Neural cell (in vitro differentiated cells): ENCODE measurements around the gene UBE3B. TPM values are rescaled to one million over a fixed set of nuclear protein-coding genes. Genes with fewer than 3 reads are reported as not detected.

ENCODE experiments used
- H2AFZ ChIP-seq: fragments of 200-600, 300-800 bp; sonication (generic), shearing (Covaris generic); 2 replicates; pipeline ENCODE4 v1.6.0; 2014; ENCODE audit warnings: low read depth, mild to moderate bottlenecking, antibody characterized with exemption, low read length, moderate library complexity
- H3F3A ChIP-seq: fragments of 200-600 bp; shearing (Covaris generic); 2 replicates; pipeline ENCODE4 v1.6.1; 2016; ENCODE audit warnings: mild to moderate bottlenecking, moderate library complexity, mixed read lengths, antibody characterized with exemption, low read length; ENCODE audit not compliant: insufficient read depth, poor library complexity, severe bottlenecking
- H3K27ac ChIP-seq: fragments of 200-600, 300-800 bp; sonication (generic), shearing (Covaris generic); 2 replicates; pipeline ENCODE4 v1.5.1; 2014; ENCODE audit warnings: mild to moderate bottlenecking, low read length, moderate library complexity
- H3K27me3 ChIP-seq: fragments of 300-800, 200-600 bp; sonication (generic), shearing (Covaris generic); 2 replicates; pipeline ENCODE4 v1.6.0; 2014; ENCODE audit warnings: mild to moderate bottlenecking, low read depth, low read length, moderate library complexity; ENCODE audit not compliant: insufficient read depth
- H3K36me3 ChIP-seq: fragments of 300-800, 200-600 bp; sonication (generic), shearing (Covaris generic); 2 replicates; pipeline ENCODE4 v1.5.1; 2014; ENCODE audit warnings: mild to moderate bottlenecking, antibody characterized with exemption, low read length, moderate library complexity; ENCODE audit not compliant: insufficient read depth
- H3K4me2 ChIP-seq: fragments of 300-800, 200-600 bp; sonication (generic), shearing (Covaris generic); 2 replicates; pipeline ENCODE4 v1.6.0; 2014; ENCODE audit warnings: mild to moderate bottlenecking, low read length
- H3K4me3 ChIP-seq: fragments of 300-800, 200-600 bp; sonication (generic), shearing (Covaris generic); 2 replicates; pipeline ENCODE4 v1.5.1; 2014; ENCODE audit warnings: mild to moderate bottlenecking, low read length, moderate library complexity
- H3K79me2 ChIP-seq: fragments of 200-600 bp; shearing (Covaris generic); replicated peaks from 2 replicates; pipeline ENCODE4 v1.6.0; 2014; ENCODE audit warnings: mild to moderate bottlenecking, low read length, moderate library complexity; ENCODE audit not compliant: insufficient read depth
- H3K9ac ChIP-seq: fragments of 300-800, 200-600 bp; sonication (generic), shearing (Covaris generic); 2 replicates; pipeline ENCODE4 v1.6.1; 2016; ENCODE audit warnings: mild to moderate bottlenecking, low read length, mixed read lengths
- H3K9me2 ChIP-seq: fragments of 200-600 bp; shearing (Covaris generic); 2 replicates; pipeline ENCODE4 v1.6.1; 2016; ENCODE audit warnings: mild to moderate bottlenecking, low read length, mixed read lengths; ENCODE audit not compliant: insufficient read depth
- H3K9me3 ChIP-seq: fragments of 200-600, 300-800 bp; sonication (generic), shearing (Covaris generic); 2 replicates; pipeline ENCODE4 v1.6.1; 2016; ENCODE audit warnings: mild to moderate bottlenecking, mixed run types, low read length, moderate library complexity, mixed read lengths
- H4K20me1 ChIP-seq: fragments of 200-600 bp; shearing (Covaris generic); 2 replicates; pipeline ENCODE4 v1.6.1; 2016; ENCODE audit warnings: mild to moderate bottlenecking, mixed run types; ENCODE audit not compliant: insufficient read depth
- CTCF ChIP-seq: fragments of 450-650 bp; IDR thresholded peaks from 2 replicates; pipeline ENCODE4 v1.5.1; 2014; ENCODE audit warnings: antibody characterized with exemption, mild to moderate bottlenecking, moderate library complexity; ENCODE audit not compliant: poor library complexity, severe bottlenecking
- EP300 ChIP-seq: fragments of 450-650 bp; conservative IDR thresholded peaks from 2 replicates; pipeline ENCODE4 v1.6.1; 2014; ENCODE audit warnings: antibody characterized with exemption, mild to moderate bottlenecking, moderate library complexity; ENCODE audit not compliant: poor library complexity, severe bottlenecking
- EZH2 ChIP-seq: fragments of 200-600, 300-800 bp; shearing (Covaris generic), sonication (generic); IDR thresholded peaks from 2 replicates; pipeline ENCODE4 v1.6.1; 2014; ENCODE audit warnings: antibody characterized with exemption, low read length, borderline replicate concordance, mild to moderate bottlenecking; ENCODE audit not compliant: insufficient read depth, poor library complexity, severe bottlenecking
- MXI1 ChIP-seq: fragments of 450-650 bp; conservative IDR thresholded peaks from 2 replicates; pipeline ENCODE4 v1.6.1; 2014; ENCODE audit warnings: antibody characterized with exemption, mild to moderate bottlenecking; ENCODE audit not compliant: poor library complexity, severe bottlenecking
- POLR2AphosphoS5 ChIP-seq: IDR thresholded peaks from 2 replicates; pipeline ENCODE4 v1.6.1; 2012
- RAD21 ChIP-seq: fragments of 450-650 bp; conservative IDR thresholded peaks from 2 replicates; pipeline ENCODE4 v1.6.1; 2014; ENCODE audit warnings: antibody characterized with exemption, mild to moderate bottlenecking, moderate library complexity
- REST ChIP-seq: IDR thresholded peaks from 2 replicates; pipeline ENCODE4 v1.6.1; 2012; ENCODE audit warnings: borderline replicate concordance
- SMC3 ChIP-seq: fragments of 450-650 bp; conservative IDR thresholded peaks from 2 replicates; pipeline ENCODE4 v1.6.1; 2014; ENCODE audit warnings: antibody characterized with exemption, mild to moderate bottlenecking, moderate library complexity; ENCODE audit not compliant: poor library complexity
- TAF1 ChIP-seq: IDR thresholded peaks from 2 replicates; pipeline ENCODE4 v1.6.1; 2012; ENCODE audit warnings: low read depth
- polyA plus RNA-seq: library from polyadenylated mRNA; depleted of rRNA; stranded (reverse); fragments of >200 nt; gene quantifications from 2 replicates; pipeline ENCODE4 v1.2.3, GENCODE V29; 2014

Gene UBE3B
- polyA plus RNA-seq, 1 donor from 2014 or later: 21.7 TPM

DNA sequence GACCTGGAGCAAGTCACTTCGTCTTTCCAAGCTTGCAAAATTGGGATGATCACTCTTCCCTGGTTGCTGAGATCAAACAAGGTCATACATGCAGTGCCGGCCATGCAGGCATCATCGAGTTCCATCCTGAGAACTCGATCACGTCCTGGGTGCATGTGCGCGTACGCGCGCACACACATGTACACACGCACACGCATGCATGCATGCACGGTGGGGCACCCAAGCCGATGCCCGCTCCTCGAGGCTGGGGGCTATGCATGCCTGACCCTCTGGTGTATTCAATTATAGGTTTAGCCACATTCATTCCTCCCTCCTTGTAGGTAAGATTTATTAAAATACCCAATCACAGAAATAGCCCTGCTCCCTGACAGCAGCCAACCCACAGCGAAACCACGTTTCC lies 69.9 kb downstream of the UBE3B start:
- no peak overlapping the region for H2AFZ ChIP-seq
- no peaks in the 10 kb centered on the region for H3F3A ChIP-seq
- H3K9ac ChIP-seq: no peak overlapping the region
- no peaks in the 10 kb centered on the region for H3K36me3 ChIP-seq
- no peak for TF ChIP-seq RAD21
- TF ChIP-seq POLR2AphosphoS5: no peak
- no peak for TF ChIP-seq SMC3
- no peak for TF ChIP-seq REST
- TF ChIP-seq EP300: no peak
- no peak for TF ChIP-seq MXI1
- TF ChIP-seq TAF1: no peak
- TF ChIP-seq EZH2: no peak
- TF ChIP-seq CTCF: no peak
- no peaks in the 10 kb centered on the region for H3K79me2 ChIP-seq
- no peak overlapping the region for H3K4me2 ChIP-seq
- H3K9me3 ChIP-seq: no peaks in the 10 kb centered on the region
- no peaks in the 10 kb centered on the region for H3K9me2 ChIP-seq
- no peaks in the 10 kb centered on the region for H4K20me1 ChIP-seq
- no peaks in the 10 kb centered on the region for H3K27me3 ChIP-seq
- no peak overlapping the region for H3K4me3 ChIP-seq
- H3K27ac ChIP-seq: no peak overlapping the region

GRCh38 chr12:109548258-109548657 lies 70.8 kb downstream of the UBE3B start:
- TF ChIP-seq MXI1: no peak
- TF ChIP-seq REST: no peak
- no peak for TF ChIP-seq CTCF
- no peak for TF ChIP-seq EZH2
- no peak for TF ChIP-seq RAD21
- no peak for TF ChIP-seq SMC3
- no peak for TF ChIP-seq TAF1
- no peak for TF ChIP-seq EP300
- TF ChIP-seq POLR2AphosphoS5: no peak
- H3K9ac ChIP-seq: no peak overlapping the region

More at GRCh38 chr12:109548258-109548657, 70.8 kb downstream of the UBE3B start:
- Histone ChIP-seq H3K9me2 (no peaks in the 10 kb centered on the region), H3K79me2 (no peaks in the 10 kb centered on the region), H3K4me2 (no peak overlapping the region), H3K4me3 (no peak overlapping the region), H4K20me1 (no peaks in the 10 kb centered on the region), H3K9me3 (no peaks in the 10 kb centered on the region), H2AFZ (no peak overlapping the region), H3F3A (no peaks in the 10 kb centered on the region), H3K36me3 (no peaks in the 10 kb centered on the region), H3K27ac (no peak overlapping the region), H3K27me3 (no peaks in the 10 kb centered on the region)
